Tibial artery (tissue), 4 donors: ENCODE data around the gene TBXAS1.

ENCODE experiments used
- DNase-seq, 2 donors: peaks; one replicate each; pipeline ENCODE4 v3.0.0-alpha.2; 2019
- H3K27ac ChIP-seq, 2 donors: fragments of 200-600 bp; sonication (generic) in 1 of 2; 1 replicate in 1 of 2; 2 replicates in 1 of 2; pipeline ENCODE4 v1.5.1; 2018 to 2019; ENCODE audit warnings: mild to moderate bottlenecking in 1 of 2
- H3K27me3 ChIP-seq, 2 donors: fragments of 200-600 bp; sonication (generic) in 1 of 2; one replicate each; pipeline versions ENCODE4 v1.5.1 to v1.6.0; 2016 to 2019
- H3K36me3 ChIP-seq, 3 donors: fragments of 200-600 bp; sonication (generic) in 2 of 3; one replicate each; pipeline ENCODE4 v1.5.1; 2016 to 2019; ENCODE audit warnings: mild to moderate bottlenecking in 2 of 3
- H3K4me1 ChIP-seq, 4 donors: fragments of 200-600 bp; sonication (generic) in 2 of 4; 1 replicate in 3 of 4; 2 replicates in 1 of 4; pipeline ENCODE4 v1.5.1; 2016 to 2019
- H3K4me3 ChIP-seq, 2 donors: fragments of 200-600 bp; sonication (generic) in 1 of 2; 1 replicate in 1 of 2; 2 replicates in 1 of 2; pipeline ENCODE4 v1.5.1; 2018 to 2019; ENCODE audit warnings: mild to moderate bottlenecking in 2 of 2
- H3K9me3 ChIP-seq, 3 donors: fragments of 200-600 bp; sonication (generic) in 1 of 3; one replicate each; pipeline ENCODE4 v1.5.1; 2016 to 2019
- intact Hi-C: fragments of 100-400 bp; cut with DNase I; formaldehyde crosslinking; loops from one replicate; pipeline ENCODE4 v1.15.0; 2023; ENCODE audit warnings: low total_unique reads
- TF ChIP-seq, protein P1 (sequence below), 2 experiments: fragments of 200-600 bp in 1 of 2; fragments of 450-650 bp in 1 of 2; IDR thresholded peaks; one replicate each; pipeline ENCODE4 v1.5.1; 2017 to 2019; ENCODE audit warnings: antibody characterized with exemption in 2 of 2, mild to moderate bottlenecking in 1 of 2, moderate library complexity in 1 of 2

Gene TBXAS1

DNA sequence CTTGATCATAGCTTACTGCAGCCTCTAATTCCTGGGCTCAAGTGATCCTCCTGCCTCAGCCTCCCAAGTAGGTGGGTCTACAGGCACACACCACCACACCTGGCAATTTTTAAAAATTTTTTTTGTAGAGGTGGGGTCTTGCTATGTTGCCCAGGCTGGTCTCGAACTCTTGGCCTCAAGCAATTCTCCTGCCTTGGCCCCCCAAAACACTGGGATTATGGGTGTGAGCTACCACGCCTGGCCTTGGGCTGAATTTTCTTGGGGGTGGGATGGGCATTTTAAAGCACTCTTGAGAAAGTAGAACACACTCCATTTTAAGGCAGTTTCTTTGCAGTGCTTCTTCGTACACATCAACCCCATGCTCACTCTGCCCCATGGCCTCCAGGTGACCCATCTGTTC is 28.7 kb downstream of the TBXAS1 start:
- DNase-seq, result no peak
- Histone ChIP-seq H3K4me3 (no peak overlapping the region), H3K4me1 (peaks cover 0 to 13% (median 0%) of the 10 kb centered on the region in 4 donors), H3K36me3 (no peaks in the 10 kb centered on the region), H3K9me3 (no peaks in the 10 kb centered on the region), H3K27ac (no peak overlapping the region), H3K27me3 (no peaks in the 10 kb centered on the region)
- intact Hi-C loops, result no loop called here
- TF ChIP-seq, protein P1, sequence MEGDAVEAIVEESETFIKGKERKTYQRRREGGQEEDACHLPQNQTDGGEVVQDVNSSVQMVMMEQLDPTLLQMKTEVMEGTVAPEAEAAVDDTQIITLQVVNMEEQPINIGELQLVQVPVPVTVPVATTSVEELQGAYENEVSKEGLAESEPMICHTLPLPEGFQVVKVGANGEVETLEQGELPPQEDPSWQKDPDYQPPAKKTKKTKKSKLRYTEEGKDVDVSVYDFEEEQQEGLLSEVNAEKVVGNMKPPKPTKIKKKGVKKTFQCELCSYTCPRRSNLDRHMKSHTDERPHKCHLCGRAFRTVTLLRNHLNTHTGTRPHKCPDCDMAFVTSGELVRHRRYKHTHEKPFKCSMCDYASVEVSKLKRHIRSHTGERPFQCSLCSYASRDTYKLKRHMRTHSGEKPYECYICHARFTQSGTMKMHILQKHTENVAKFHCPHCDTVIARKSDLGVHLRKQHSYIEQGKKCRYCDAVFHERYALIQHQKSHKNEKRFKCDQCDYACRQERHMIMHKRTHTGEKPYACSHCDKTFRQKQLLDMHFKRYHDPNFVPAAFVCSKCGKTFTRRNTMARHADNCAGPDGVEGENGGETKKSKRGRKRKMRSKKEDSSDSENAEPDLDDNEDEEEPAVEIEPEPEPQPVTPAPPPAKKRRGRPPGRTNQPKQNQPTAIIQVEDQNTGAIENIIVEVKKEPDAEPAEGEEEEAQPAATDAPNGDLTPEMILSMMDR (IDR thresholded peaks at IDR 0.05), result no peak

DNA sequence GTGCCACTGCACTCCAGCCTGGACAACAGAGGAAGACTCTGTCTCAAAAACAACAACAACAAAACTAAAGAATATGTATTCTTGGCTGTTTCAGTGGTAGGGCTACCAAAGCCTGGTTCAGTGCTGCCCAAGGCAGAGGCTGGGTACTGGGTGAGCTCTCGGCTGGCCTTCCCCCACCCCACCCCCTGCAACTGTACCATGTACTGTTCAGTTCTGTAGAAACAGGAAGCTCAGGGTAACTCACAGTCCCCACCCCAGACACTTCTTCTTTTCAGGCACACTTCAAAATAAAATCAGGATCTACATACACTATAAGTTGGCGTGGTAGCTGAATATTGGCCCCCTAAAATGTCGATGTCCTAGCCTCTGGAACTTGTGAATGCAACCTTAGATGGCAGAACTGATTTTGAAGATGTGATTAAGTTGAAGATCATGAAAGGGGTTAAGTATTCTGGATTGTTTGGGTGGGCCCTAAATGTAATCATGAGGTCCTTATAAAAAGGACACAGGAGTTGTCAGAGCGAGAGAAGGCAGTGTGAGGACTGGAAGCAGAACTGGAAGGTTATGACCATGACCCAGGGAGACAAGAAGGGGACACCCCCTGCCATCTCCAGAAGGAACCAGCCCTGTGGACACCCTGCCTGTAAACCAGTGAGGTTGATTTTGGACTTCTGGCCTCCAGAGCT is 31.2 kb downstream of the TBXAS1 start:
- H3K27me3 ChIP-seq, result no peaks in the 10 kb centered on the region
- no peaks in the 10 kb centered on the region for H3K9me3 ChIP-seq
- no peak overlapping the region for H3K4me3 ChIP-seq
- peak in 1 of 2 donors; percentile 66 for DNase-seq
- H3K4me1 ChIP-seq, result no peaks in the 10 kb centered on the region
- H3K27ac ChIP-seq, result no peak overlapping the region
- no peaks in the 10 kb centered on the region for H3K36me3 ChIP-seq
- intact Hi-C loops, result no loop called here
- TF ChIP-seq, protein P1 (IDR thresholded peaks at IDR 0.05), result no peak

DNA sequence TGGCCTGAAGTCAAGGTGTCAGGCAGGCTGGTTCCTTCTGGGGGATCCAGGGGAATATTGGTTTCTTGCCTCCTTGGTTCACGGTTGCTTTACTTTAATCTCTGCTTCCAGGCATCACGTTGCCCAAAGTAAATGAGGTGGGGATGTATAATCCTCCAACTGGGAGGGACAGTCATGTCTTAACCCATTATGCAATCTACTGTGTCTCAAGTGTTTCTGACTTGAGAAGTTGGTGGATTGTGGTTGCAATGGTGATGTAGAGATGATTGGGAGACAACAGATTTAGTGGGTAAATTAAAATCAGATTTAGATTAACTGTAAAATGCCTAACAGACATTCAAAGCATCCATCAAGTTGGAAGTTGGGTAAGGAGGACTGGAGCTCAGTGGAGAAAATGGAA is 32.7 kb downstream of the TBXAS1 start:
- Histone ChIP-seq H3K27me3 (no peaks in the 10 kb centered on the region), H3K4me3 (no peak overlapping the region), H3K36me3 (no peaks in the 10 kb centered on the region), H3K27ac (no peak overlapping the region), H3K9me3 (no peaks in the 10 kb centered on the region), H3K4me1 (no peaks in the 10 kb centered on the region)
- TF ChIP-seq, protein P1 (IDR thresholded peaks at IDR 0.05), result no peak
- intact Hi-C loops, result no loop called here
- no peak for DNase-seq

DNA sequence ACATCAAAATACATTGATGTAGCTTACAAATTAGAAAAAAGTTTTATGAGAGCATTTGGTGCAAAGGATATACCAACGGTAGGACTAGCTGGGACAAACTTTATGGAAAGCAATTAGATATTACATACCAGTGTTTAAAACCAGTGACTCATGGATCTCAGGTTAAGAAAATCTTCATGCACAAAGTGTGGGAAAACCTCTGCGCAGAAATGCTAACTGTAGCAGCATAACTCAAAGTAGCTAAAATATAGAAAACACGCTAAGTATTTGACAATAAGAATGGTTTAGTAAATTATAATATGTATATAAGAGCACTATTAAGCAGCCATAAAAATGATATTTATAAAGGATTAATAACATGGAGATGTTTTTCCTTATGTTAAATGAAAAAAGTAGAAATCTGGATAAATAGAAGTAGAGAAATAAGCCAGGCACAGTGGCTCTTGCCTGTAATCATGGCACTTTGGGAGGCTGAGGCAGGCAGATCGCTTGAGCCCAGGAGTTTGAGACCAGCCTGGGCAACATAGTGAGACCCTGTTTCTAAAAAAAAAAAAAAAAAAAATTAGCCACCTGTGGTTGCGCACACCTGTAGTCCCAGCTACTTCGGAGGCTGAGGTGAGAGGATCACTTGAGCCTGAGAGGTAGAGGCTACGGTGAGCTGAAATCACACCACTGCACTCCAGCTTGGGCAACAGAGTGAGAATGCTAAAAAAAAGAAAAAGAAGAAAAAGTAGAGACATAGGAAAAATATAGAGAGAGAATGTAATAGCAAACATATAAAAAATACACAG is 37.2 kb downstream of the TBXAS1 start:
- H3K4me3 ChIP-seq, result no peak overlapping the region
- no peaks in the 10 kb centered on the region for H3K9me3 ChIP-seq
- DNase-seq, result no peak
- no peak overlapping the region for H3K27ac ChIP-seq
- peaks cover 0 to 4% (median under 1%) of the 10 kb centered on the region in 4 donors for H3K4me1 ChIP-seq
- TF ChIP-seq, protein P1 (IDR thresholded peaks at IDR 0.05), result no peak
- H3K27me3 ChIP-seq, result no peaks in the 10 kb centered on the region
- intact Hi-C loops, result no loop called here
- H3K36me3 ChIP-seq, result no peaks in the 10 kb centered on the region

DNA sequence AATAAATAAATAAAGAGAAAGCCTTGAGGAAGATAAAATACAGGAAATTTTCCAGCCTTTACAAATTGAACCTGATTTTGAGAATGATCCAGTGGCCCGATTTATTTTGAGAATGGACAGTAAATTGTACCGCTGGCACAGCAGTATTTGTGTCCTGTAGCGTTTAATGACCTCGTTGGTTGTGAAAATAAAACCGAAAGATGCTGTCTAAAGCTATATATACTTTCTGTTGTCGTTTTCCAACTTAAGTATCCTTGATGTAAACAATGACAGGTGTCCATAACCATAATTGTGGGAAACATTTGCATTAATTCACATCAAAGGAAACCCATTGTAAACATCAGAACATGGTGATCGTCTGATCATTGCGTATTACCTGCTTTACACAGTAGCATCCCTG is 38.8 kb downstream of the TBXAS1 start:
- DNase-seq, result no peak
- Histone ChIP-seq H3K4me1 (peaks cover 0 to 9% (median 4%) of the 10 kb centered on the region in 4 donors), H3K27me3 (no peaks in the 10 kb centered on the region), H3K36me3 (no peaks in the 10 kb centered on the region), H3K9me3 (no peaks in the 10 kb centered on the region), H3K4me3 (no peak overlapping the region), H3K27ac (no peak overlapping the region)
- intact Hi-C loops, result no loop called here
- TF ChIP-seq, protein P1 (IDR thresholded peaks at IDR 0.05), result no peak
